Activated B cell treated with CpG ODN at 0.5 μM for 24 hours (primary cell): ENCODE data around the gene SNRK. TPM values are rescaled to one million over a fixed set of nuclear protein-coding genes. Genes with fewer than 3 reads are reported as not detected.
A peak's percentile ranks its signal among the peaks of the same experiment; 100 is the strongest.

ENCODE experiments used
- ATAC-seq: fragments of 200-7000 bp; cut with Tn5 transposase; one replicate; pipeline ENCODE4 v1.10.0; 2021; ENCODE audit warnings: low read depth, mild to moderate bottlenecking, moderate library complexity
- CTCF ChIA-PET: fragments of 350-600 bp; sonication (Branson Sonifier 250); formaldehyde crosslinking; loops from one replicate; lab custom pipeline; 2021; ENCODE audit warnings: antibody characterized with exemption; lab: Charles Lee
- POLR2A ChIA-PET: fragments of 350-600 bp; sonication (Branson Sonifier 250); formaldehyde crosslinking; loops from one replicate; lab custom pipeline; 2021; ENCODE audit warnings: antibody characterized with exemption; lab: Charles Lee
- DNase-seq: peaks from one replicate; pipeline ENCODE4 v3.0.0; 2022
- H3K27ac Mint-ChIP-seq: one replicate; pipeline ENCODE4 v1.8.0; 2020; ENCODE audit warnings: mixed read lengths
- H3K27me3 Mint-ChIP-seq: one replicate; pipeline ENCODE4 v1.8.0; 2021; ENCODE audit warnings: mixed read lengths
- H3K36me3 Mint-ChIP-seq: one replicate; pipeline ENCODE4 v1.8.0; 2021; ENCODE audit warnings: low read depth, mixed read lengths
- H3K4me1 Mint-ChIP-seq: one replicate; pipeline ENCODE4 v1.8.0; 2021; ENCODE audit warnings: mixed read lengths
- H3K4me3 Mint-ChIP-seq: one replicate; pipeline ENCODE4 v1.8.0; 2020; ENCODE audit warnings: mild to moderate bottlenecking, mixed read lengths
- H3K9me3 Mint-ChIP-seq: one replicate; pipeline ENCODE4 v1.8.0; 2020; ENCODE audit warnings: mixed read lengths
- intact Hi-C: fragments of 100-400 bp; cut with micrococcal nuclease; formaldehyde crosslinking; loops from one replicate; pipeline ENCODE4 v1.15.1; 2024
- total RNA-seq: library from RNA; stranded (reverse); gene quantifications from 2 replicates; pipeline ENCODE4 v1.2.3, GENCODE V29; 2022
- TF ChIP-seq, protein P1 (sequence below): fragments of 200-600 bp; IDR thresholded peaks from one replicate; pipeline ENCODE4 v1.8.0; 2022; ENCODE audit warnings: antibody characterized with exemption, mild to moderate bottlenecking

SNRK gene
- total RNA-seq, 1 donor from 2014 or later = 31.1 TPM

DNA sequence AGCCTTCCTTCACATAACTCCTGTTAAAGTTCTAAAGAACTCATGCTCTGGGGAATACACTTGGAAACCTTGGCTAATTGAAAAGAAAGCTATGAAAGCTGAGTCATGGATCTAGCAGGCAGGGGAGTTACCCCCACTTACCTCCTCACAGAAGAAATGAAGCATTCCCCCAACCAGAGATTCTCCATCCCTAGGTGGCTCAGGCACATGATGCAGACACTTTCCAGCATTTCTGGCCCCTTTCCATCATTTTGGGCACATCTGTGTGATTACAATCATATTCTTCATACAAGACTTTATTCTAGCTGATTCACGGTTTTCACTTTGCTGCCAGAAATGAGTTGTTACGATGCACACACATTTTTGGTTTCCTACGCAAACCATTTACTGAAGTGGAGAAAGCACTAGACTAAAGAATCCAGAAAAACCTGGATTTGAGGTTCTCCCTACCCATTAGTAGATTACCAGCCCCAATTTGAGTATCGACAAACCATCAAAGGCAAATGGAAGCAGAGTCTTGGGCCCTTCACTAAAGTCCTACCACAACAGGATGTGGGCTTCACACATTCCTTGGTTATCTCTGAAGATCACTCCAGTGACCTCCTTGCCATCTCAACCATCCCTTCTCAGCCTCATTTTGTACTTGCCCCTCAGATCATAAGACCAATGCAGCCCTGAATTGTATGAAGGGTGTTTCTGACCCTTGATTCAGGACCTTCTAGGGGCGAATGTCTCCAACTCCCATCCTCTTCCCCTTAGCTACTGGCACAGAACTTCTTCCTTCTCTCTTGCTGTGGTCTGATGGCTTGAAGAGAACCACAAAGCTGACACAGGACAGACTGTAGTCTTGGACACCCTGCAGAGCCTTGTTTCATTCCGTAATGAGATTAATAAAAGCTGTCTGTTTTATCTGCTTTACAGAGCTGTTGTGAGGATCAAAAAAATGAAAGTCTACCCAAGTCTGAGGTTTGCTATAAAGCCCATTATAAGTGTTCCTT, 42.5 kb upstream of the SNRK start:
- TF ChIP-seq, protein P1, sequence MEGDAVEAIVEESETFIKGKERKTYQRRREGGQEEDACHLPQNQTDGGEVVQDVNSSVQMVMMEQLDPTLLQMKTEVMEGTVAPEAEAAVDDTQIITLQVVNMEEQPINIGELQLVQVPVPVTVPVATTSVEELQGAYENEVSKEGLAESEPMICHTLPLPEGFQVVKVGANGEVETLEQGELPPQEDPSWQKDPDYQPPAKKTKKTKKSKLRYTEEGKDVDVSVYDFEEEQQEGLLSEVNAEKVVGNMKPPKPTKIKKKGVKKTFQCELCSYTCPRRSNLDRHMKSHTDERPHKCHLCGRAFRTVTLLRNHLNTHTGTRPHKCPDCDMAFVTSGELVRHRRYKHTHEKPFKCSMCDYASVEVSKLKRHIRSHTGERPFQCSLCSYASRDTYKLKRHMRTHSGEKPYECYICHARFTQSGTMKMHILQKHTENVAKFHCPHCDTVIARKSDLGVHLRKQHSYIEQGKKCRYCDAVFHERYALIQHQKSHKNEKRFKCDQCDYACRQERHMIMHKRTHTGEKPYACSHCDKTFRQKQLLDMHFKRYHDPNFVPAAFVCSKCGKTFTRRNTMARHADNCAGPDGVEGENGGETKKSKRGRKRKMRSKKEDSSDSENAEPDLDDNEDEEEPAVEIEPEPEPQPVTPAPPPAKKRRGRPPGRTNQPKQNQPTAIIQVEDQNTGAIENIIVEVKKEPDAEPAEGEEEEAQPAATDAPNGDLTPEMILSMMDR = no peak
- Mint-ChIP-seq H3K27ac (no peak overlapping the region), H3K36me3 (no peaks in the 10 kb centered on the region), H3K9me3 (no peaks in the 10 kb centered on the region), H3K4me3 (no peak overlapping the region), H3K27me3 (peaks cover 2% of the 10 kb centered on the region), H3K4me1 (peaks cover 47% of the 10 kb centered on the region)
- POLR2A ChIA-PET = no interaction called here
- ATAC-seq (no peak), DNase-seq (no peak)
- intact Hi-C loops = no loop called here
- CTCF ChIA-PET = no interaction called here

DNA sequence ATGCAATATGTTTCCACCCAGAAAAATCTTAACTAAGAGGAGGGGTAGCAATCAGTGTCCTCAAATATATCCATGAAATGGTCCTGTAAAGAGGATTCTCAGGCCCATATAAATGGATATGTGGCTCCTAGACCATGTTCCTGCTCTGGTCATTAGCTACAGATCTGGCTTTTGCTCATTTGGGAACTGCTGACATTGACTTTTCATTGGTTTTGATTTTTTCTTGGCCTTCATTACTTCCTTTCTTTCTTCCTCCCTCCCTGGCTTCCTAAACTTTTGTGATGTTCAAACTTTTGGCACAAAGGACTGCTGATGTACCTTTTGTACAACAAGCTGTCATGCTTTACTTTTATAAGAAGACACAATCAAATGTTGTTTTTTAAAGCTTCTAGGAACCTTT, 41.6 kb upstream of the SNRK start:
- CTCF ChIA-PET = no interaction called here
- Mint-ChIP-seq H3K4me1 (peaks cover 47% of the 10 kb centered on the region), H3K27ac (no peak overlapping the region), H3K36me3 (no peaks in the 10 kb centered on the region), H3K9me3 (no peaks in the 10 kb centered on the region), H3K4me3 (no peak overlapping the region), H3K27me3 (peaks cover 2% of the 10 kb centered on the region)
- intact Hi-C loops = loop anchor here (5.0 kb wide), 1 partner anchor 83 kb away; no protein-coding TSS in a partner anchor
- ATAC-seq = no peak
- TF ChIP-seq, protein P1 = no peak
- POLR2A ChIA-PET = no interaction called here
- DNase-seq = no peak

DNA sequence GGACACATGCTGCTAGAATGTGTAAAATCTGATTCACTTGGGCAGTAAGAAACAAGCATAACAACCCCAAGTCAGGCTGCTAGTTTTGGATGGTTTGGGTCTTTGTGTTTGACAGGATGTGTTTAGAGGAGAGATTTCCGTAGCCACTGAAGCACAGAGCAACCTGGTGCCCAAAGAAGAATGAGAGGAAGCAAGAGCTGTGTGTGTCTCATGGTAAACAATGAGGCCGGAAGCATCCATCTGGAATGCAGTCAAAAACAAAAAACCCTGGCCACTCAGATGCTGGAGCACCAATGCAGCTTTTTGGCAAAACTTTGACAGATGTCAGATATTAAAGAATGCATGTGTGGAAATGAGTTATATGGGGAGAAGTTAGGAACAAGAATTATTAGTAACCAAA, 39.4 kb upstream of the SNRK start:
- intact Hi-C loops = loop anchor here (5.0 kb wide), 1 partner anchor 80 kb away; no protein-coding TSS in a partner anchor
- POLR2A ChIA-PET = no interaction called here

DNA sequence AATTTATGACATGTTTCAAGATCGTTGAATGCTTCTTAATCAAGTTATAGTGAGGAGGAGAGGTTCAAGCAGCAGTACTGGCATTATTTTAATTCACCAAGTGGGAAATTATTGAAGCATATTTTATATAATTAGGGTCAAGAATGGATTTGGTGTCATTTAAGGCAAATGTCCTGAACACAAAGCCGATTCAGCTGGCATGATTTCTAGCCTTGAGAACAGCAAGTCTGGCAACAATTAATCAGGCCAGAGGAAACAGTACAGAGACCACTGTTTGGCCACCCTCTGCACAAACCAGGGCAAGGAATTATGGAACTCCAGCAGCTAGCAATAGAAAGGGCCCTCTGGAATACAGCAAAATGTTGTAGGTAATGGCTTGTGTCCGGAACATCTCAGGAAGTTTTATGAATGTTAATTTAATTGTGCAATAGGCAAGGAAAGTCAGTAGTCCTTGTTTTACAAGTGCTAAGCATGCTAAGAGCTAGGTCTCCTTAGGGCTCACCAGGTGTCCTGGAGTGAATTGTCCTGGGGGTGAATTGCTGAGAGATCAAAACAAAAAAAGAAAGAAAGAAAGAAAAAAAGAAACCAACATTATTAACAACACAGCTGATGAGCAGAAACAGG, 38.7 kb upstream of the SNRK start:
- CTCF ChIA-PET = no interaction called here

More for the DNA sequence above, 39.4 kb upstream of the SNRK start:
- peak; percentile 21 for ATAC-seq
- peaks cover 3% of the 10 kb centered on the region for H3K27me3 Mint-ChIP-seq
- H3K4me3 Mint-ChIP-seq = peak overlapping the region; percentile 12
- TF ChIP-seq, protein P1 = no peak
- peak overlapping the region; percentile 13 for H3K27ac Mint-ChIP-seq
- H3K4me1 Mint-ChIP-seq = peaks cover 47% of the 10 kb centered on the region
- no peaks in the 10 kb centered on the region for H3K9me3 Mint-ChIP-seq
- DNase-seq = no peak
- CTCF ChIA-PET = no interaction called here
- H3K36me3 Mint-ChIP-seq = no peaks in the 10 kb centered on the region

More for the DNA sequence above, 38.7 kb upstream of the SNRK start:
- Mint-ChIP-seq H3K27me3 (peaks cover 3% of the 10 kb centered on the region), H3K27ac (no peak overlapping the region), H3K9me3 (no peaks in the 10 kb centered on the region), H3K4me3 (no peak overlapping the region), H3K4me1 (peaks cover 47% of the 10 kb centered on the region), H3K36me3 (no peaks in the 10 kb centered on the region)
- POLR2A ChIA-PET = no interaction called here
- intact Hi-C loops = loop anchor here (5.0 kb wide), 1 partner anchor 80 kb away; no protein-coding TSS in a partner anchor
- DNase-seq (no peak), ATAC-seq (no peak)
- TF ChIP-seq, protein P1 = no peak
